HUES6 (cell line): ENCODE results near the gene ALDH3B1.

Source experiments
- H3K27ac ChIP-seq: 2 replicates; pipeline ENCODE4 v1.7.0; 2013; ENCODE audit warnings: low read depth, mild to moderate bottlenecking, low read length, inconsistent platforms
- H3K27me3 ChIP-seq: 2 replicates; pipeline ENCODE4 v1.6.1; 2013; ENCODE audit warnings: low read length; ENCODE audit not compliant: control insufficient read depth, insufficient read depth
- H3K36me3 ChIP-seq: 2 replicates; pipeline ENCODE4 v1.6.1; 2013; ENCODE audit warnings: low read length; ENCODE audit not compliant: control insufficient read depth, insufficient read depth
- H3K4me1 ChIP-seq: 2 replicates; pipeline ENCODE4 v1.6.1; 2013; ENCODE audit warnings: low read length; ENCODE audit not compliant: control insufficient read depth, insufficient read depth
- H3K4me3 ChIP-seq: 2 replicates; pipeline ENCODE4 v1.5.1; 2013; ENCODE audit warnings: low read depth, low read length
- H3K9ac ChIP-seq: one replicate; pipeline ENCODE4 v1.6.1; 2013; ENCODE audit warnings: mild to moderate bottlenecking, low read length
- H3K9me3 ChIP-seq: 2 replicates; pipeline ENCODE4 v1.6.1; 2013; ENCODE audit warnings: low read depth, low read length; ENCODE audit not compliant: control insufficient read depth, insufficient read depth

ALDH3B1 gene

DNA sequence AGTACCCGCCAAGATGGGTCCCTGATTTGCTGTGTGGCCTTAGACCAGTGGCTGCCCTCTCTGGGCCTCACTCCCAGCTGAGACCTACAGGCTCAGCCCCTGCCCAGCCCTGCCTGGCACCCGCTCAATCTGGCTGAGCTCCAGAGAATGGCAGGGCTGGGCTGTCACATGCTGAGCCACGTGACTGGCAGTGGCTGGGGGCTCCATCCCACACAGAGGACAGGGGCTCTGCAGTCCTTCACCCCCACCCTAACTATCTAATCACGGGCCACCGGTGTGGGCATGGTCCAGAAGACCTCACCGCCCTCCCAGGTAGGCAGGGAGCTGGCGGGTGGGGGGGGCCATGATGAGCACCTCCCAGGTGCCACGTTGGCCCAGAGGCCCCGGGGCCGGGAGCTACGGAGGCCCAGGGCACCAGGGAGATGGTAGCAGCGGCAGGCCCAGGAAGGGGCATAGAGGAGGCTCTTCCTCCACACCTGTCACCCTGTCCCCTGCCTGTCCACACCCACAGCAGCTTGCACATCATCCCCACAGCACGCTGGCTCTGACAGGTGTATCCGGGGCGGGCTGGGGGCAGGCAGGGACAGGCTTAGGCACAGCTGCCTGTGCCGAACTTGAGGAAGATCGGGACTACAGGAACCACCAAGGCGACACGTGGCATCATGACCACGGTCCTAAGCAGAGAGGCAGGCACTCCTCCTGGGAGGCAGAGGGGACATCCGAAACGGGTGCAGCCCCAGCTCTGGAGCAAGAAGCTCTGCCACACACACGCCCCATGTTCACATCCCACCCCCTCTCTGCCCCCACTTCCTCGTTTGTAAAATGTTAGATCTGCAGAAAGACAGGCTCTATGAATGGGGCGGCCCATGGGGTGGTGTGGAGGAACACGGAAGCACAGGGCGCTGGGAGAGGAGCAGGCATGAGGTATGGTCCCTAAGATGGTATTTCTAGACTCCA, 1.5 kb upstream of the ALDH3B1 start:
- no peaks in the 10 kb centered on the region for H3K27me3 ChIP-seq
- H3K36me3 ChIP-seq, result no peaks in the 10 kb centered on the region
- H3K4me1 ChIP-seq, result peaks cover 27% of the 10 kb centered on the region
- no peak overlapping the region for H3K9ac ChIP-seq
- H3K4me3 ChIP-seq, result no peak overlapping the region
- no peaks in the 10 kb centered on the region for H3K9me3 ChIP-seq
- H3K27ac ChIP-seq, result no peak overlapping the region

DNA sequence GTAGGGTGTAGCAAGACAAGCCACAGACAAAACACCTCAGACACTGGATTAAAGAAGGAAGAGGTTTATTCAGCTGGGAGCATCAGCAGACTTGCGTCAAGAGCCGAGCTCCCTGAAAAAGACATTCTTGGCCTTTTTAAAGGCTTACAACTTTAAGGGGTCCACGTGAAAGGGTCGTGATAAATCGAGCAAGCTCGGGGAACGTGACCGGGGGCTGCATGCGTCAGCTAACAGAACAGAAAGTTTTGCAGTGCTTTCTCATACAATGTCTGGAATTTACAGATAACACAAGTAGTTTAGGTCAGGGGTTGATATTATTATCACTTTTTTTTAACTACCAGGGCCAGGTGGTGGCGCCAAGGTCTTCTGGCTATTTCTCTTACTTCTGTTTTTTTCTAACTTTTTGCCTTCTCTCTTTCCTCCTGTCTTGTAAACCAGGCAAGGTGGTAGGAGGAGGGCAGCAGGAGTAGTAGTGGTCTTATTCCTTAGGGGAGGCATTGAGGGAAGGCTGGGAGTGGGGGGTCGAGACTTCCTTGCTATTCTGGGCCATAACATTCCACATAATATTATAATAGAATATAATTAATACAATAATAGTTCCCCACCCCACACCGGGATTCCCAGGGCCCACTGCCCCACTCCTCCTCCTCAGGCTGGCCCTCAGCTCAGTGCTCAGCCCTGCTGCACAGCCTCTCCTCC, 587 bp upstream of the ALDH3B1 start:
- Histone ChIP-seq H3K27ac (no peak overlapping the region), H3K36me3 (no peaks in the 10 kb centered on the region), H3K27me3 (no peaks in the 10 kb centered on the region), H3K9ac (no peak overlapping the region), H3K4me1 (peaks cover 22% of the 10 kb centered on the region), H3K9me3 (no peaks in the 10 kb centered on the region), H3K4me3 (no peak overlapping the region)

DNA sequence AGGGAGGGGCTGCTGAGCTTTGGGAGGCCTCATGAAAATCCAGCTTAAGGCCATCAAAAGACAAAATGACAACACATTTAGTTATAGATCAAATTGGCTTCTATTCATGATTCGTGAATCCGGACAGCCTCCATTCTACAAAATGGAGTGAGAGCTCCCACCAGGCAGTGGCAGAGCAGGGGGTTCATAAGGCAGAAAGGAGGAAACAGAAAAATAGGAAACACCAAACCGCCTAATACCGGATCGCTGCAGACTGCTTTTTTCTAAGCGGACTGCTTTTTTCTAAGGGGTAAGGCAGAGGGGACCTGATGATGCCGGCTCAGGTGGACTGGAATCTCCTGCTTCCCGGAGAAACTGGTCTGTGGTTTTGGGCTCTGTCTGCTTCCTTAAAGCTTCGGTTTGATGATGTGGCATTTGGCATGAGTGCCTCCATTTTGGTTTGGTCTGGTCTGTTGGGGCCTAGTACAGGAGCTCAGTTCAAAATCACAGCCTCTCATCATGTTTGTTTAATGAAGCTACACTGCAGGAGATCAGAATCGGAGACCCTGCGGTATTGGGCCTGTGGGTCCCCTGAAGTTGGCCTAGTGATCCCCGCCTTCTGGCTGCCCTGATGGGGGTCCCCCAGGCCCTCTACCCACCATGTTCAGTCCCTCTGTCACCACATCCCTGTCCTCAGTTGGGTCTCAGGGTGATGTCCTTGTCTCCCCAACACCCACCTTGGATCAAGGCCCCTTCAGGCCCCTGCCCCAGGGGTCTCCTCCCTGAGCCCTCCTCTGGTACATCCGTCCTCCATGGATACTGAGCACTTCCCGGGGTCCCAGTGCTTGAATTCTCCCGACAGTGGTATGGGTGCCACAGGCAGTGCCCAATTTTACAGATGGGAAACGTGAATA, 1.2 kb downstream of the ALDH3B1 start:
- Histone ChIP-seq H3K36me3 (no peaks in the 10 kb centered on the region), H3K27ac (no peak overlapping the region), H3K4me3 (no peak overlapping the region), H3K9me3 (no peaks in the 10 kb centered on the region), H3K4me1 (peaks cover 16% of the 10 kb centered on the region), H3K27me3 (no peaks in the 10 kb centered on the region), H3K9ac (no peak overlapping the region)

GRCh38 chr11:68012044-68012842, 2.1 kb downstream of the ALDH3B1 start:
- H3K4me1 ChIP-seq, result peaks cover 21% of the 10 kb centered on the region
- no peak overlapping the region for H3K27ac ChIP-seq
- no peaks in the 10 kb centered on the region for H3K9me3 ChIP-seq
- no peaks in the 10 kb centered on the region for H3K36me3 ChIP-seq
- H3K4me3 ChIP-seq, result no peak overlapping the region
- H3K27me3 ChIP-seq, result no peaks in the 10 kb centered on the region
- H3K9ac ChIP-seq, result no peak overlapping the region

GRCh38 chr11:68012843-68013610, 2.9 kb downstream of the ALDH3B1 start:
- H3K27ac ChIP-seq, result no peak overlapping the region
- peaks cover 21% of the 10 kb centered on the region for H3K4me1 ChIP-seq
- no peak overlapping the region for H3K9ac ChIP-seq
- H3K4me3 ChIP-seq, result no peak overlapping the region
- no peaks in the 10 kb centered on the region for H3K36me3 ChIP-seq
- no peaks in the 10 kb centered on the region for H3K27me3 ChIP-seq
- no peaks in the 10 kb centered on the region for H3K9me3 ChIP-seq

DNA sequence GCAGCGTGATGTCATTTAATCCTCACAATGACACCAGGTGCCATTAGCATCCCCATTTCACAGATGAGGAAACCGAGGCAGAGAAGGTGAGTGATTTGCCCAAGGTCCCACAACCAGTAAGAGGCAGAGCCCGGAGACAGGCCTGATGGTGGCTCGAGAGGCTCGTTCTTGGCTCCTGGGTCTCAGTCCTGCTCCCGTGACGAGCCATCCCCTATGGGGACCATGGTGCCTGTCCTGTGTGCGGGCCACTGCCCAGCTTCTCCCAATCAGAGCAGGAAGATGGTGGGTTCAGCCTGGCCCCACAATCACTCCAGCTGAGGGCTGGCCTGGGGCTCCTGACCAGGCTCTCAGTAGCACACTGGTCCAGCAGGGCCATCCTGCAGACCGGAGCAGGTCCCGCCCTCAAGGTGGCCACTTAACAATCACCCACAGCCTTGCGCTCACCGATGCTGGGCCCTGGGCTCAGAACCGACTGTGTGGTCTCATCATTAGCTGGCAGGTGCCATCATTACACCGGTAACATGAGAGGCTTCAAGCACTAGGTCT, 3.6 kb downstream of the ALDH3B1 start:
- no peak overlapping the region for H3K4me3 ChIP-seq
- H3K36me3 ChIP-seq, result no peaks in the 10 kb centered on the region
- no peaks in the 10 kb centered on the region for H3K27me3 ChIP-seq
- no peak overlapping the region for H3K27ac ChIP-seq
- H3K9me3 ChIP-seq, result no peaks in the 10 kb centered on the region
- H3K4me1 ChIP-seq, result peaks cover 21% of the 10 kb centered on the region
- H3K9ac ChIP-seq, result no peak overlapping the region

DNA sequence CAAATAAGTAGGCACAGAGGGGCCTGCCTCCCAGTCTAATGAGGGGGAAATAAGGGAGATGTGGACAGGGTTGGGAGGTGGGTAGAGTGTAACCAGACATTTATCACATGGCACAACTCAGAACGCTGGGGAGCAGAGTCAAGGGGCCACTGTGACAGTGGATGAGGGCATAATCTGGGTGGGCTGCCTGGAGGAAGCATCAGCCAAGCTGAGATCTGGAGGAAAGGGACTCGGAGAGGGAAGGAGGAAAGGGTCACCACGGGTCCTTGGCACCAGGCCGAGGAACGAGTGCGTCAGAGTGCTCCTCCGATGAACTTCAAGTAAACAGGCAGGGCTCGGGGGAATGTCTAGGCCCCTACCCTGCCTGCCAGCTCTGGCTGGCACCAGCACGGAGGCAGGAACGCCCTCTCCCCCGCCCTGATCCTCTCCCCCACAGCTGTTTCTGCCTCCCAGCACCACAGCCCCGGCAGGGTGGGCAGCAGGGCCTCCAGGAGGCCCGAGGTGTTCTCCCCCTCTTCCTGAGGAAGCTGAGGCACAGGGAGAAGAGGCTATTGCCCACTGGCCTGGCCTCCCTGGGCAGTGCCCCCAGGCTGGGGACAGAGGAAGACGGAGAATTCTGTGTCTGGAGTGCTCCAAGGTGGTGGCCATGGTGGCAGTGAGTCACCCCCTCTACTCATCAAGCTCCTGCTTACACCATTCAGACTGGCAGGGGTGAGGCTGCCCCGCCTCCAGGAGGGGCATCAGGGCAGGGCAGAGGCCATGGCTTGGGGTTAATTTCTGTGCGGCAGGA, 4.2 kb downstream of the ALDH3B1 start:
- Histone ChIP-seq H3K4me3 (no peak overlapping the region), H3K4me1 (peaks cover 21% of the 10 kb centered on the region), H3K9ac (no peak overlapping the region), H3K36me3 (no peaks in the 10 kb centered on the region), H3K9me3 (no peaks in the 10 kb centered on the region), H3K27ac (no peak overlapping the region), H3K27me3 (no peaks in the 10 kb centered on the region)

DNA sequence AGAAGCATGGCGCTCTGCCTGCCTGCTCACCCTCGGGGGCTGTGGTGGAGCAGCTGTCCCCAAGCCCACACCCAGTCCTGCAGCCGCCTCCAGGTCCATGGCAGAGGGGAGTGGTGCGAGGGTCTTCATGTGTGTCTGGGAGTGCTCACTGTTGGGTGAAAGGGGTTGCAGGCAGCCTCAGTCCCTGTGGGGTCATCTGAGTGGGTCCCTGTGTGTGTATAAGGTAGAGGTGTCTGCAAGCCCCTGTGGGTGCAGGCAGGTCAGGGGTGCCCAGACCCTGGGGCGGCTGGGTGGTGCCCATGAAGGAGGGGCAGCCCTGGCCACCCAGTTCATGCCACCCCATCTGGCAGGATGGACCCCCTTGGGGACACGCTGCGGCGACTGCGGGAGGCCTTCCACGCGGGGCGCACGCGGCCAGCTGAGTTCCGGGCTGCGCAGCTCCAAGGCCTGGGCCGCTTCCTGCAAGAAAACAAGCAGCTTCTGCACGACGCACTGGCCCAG, 4.9 kb downstream of the ALDH3B1 start:
- H3K9me3 ChIP-seq, result no peaks in the 10 kb centered on the region
- H3K27ac ChIP-seq, result no peak overlapping the region
- no peak overlapping the region for H3K9ac ChIP-seq
- peaks cover 16% of the 10 kb centered on the region for H3K4me1 ChIP-seq
- H3K36me3 ChIP-seq, result no peaks in the 10 kb centered on the region
- H3K27me3 ChIP-seq, result no peaks in the 10 kb centered on the region
- H3K4me3 ChIP-seq, result no peak overlapping the region

DNA sequence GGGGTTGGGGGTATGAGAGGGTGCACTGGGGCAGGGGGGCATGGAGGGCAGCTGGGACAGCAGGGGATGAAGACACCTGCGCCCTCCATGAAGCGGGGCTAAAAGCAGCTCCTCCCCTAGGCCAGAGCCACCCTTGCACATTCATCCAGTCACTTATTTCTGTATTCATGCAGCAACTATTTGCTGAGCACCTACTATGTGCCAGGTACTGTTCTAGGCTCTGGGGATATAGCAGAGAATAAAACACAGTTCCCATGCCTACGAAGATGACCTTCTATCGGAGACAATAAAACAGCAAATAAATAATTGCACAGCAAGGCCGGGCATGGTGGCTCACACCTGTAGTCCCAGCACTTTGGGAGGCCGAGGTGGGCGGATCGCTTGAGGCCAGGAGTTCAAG, 5.3 kb downstream of the ALDH3B1 start:
- no peaks in the 10 kb centered on the region for H3K27me3 ChIP-seq
- no peak overlapping the region for H3K9ac ChIP-seq
- no peaks in the 10 kb centered on the region for H3K36me3 ChIP-seq
- no peaks in the 10 kb centered on the region for H3K9me3 ChIP-seq
- H3K27ac ChIP-seq, result no peak overlapping the region
- H3K4me3 ChIP-seq, result no peak overlapping the region
- H3K4me1 ChIP-seq, result peaks cover 11% of the 10 kb centered on the region
